HG02885 (cell line): Measurements from ENCODE around the gene APOBEC3C.
"Not testable (repeated sequence)": the region's sequence is repeated elsewhere in the genome, so short reads cannot be mapped to it uniquely, and the experiment has no call there.

Source experiments
- ATAC-seq: cut with Tn5 transposase; IDR thresholded peaks from one replicate; pipeline ENCODE4 v1.9.1; 2021; ENCODE audit warnings: mild to moderate bottlenecking; ENCODE audit not compliant: unreplicated experiment, poor library complexity

Gene APOBEC3C

GRCh38 chr22:38981992-38982927 lies 31.8 kb upstream of the APOBEC3C start, which contains the start of gene APOBEC3B:
Gene APOBEC3B, plus strand, starts transcription at chr22:38982347. Its CDS starts 107 bp downstream, at chr22:38982454.
- ATAC-seq, result peak; percentile 69

DNA sequence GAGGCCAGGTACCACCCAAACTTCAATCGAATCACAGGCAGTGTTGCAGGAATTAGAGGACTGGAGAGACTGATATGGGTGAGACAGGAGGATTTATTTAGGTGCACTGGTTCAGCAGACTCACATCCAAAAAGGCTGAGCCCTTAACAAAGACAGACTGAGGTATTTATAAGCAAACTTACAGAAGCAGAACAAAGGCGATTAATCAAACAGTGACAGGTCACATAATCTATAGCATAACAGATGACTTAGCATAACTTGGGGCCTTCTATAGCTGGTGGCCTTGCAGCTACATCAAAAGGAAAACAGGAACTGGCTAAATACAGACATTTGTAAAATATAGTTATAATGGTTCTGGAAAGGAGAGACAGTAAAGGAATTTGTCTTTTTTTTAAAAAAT lies 29.8 kb upstream of the APOBEC3C start:
- no peak for ATAC-seq

- ATAC-seq, result peak; percentile 60
These were observed 29.0 kb upstream of the APOBEC3C start for GRCh38 chr22:38984784-38985757.

GRCh38 chr22:38986629-38987028 lies 27.4 kb upstream of the APOBEC3C start:
- no peak for ATAC-seq

DNA sequence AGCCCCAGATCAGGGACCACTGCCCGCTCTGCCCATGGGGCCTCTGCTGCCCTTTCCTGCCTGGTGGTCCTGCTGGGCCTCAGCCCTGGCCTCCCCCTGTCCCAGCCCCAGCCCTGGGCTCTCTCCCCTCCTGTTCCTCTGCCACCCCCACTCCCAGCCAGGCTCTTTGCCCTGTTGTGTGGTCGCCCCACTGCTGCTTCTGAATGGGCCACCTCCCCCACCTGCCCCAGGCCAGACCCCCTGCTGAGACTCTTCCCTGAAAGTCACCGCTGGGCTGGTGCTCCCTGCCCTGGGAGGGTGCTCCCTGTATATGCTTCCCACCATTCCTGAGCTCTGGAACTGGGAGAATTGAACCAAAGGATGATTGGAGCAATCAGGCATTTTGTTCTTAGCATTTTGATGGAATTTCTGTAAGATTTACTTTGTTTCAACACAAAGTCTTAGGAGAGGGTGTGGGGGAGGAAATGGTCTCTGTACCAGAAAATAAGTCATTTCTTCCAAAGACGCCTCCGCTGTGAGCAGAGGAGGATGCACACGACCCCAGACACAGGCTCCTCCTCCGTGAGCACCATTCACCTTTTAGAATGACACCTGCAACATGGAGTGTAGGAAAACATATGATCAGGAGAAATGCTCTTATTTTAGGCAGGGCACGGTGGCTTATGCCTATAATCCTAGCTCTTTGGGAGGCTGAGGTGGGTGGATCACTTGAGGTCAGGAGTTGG lies 26.7 kb upstream of the APOBEC3C start:
- ATAC-seq, result no peak

GRCh38 chr22:38989466-38989865 lies 24.6 kb upstream of the APOBEC3C start:
- ATAC-seq, result no peak

DNA sequence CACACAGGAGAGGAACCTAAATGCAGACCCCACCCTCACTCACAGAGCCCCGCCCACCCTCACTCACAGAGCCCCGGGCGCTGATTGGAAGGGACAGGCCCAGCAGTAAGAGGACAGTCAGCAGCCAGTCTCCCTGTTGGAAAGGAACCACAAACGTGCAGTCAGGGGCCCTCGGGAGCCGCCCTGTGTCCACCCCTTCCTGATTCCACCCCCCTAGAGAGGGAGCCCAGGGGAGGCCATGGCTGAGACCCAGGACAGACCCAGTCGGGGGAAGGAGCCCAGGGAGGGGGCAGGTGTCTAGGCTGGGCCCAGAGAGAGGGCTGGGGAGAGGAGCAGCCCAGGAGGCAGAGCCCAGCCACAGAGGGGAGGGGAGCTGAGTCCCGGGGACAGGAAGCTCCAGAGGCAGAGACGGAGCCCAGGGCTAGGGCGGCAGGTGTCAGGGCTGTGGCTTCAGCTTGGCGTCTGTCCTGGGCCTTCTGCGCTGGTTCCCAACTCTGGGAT lies 21.1 kb upstream of the APOBEC3C start:
- not testable (repeated sequence) for ATAC-seq

DNA sequence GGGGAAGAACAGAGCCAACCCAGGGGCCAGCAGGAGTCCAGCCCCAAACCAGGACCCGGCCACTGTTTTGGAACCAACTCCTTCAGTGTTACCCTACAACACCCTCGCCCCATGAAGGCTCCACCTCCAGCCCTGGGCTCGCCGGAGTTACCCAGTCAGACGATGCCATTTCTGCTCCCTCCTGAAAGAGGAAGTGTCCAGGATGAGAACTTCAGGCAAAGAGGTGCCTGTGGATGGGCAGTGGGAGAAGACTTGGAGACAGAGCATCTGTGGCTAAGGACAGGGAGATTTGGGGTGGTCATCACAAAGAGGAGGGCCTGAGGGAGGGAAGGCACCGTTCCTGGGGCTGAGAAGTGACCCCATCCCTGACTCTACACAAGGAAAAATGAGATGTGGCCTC lies 18.0 kb upstream of the APOBEC3C start:
- no peak for ATAC-seq

GRCh38 chr22:38997518-38997917 lies 16.5 kb upstream of the APOBEC3C start:
- ATAC-seq, result no peak

GRCh38 chr22:39003165-39003638 lies 10.9 kb upstream of the APOBEC3C start:
- ATAC-seq, result peak; percentile 49

DNA sequence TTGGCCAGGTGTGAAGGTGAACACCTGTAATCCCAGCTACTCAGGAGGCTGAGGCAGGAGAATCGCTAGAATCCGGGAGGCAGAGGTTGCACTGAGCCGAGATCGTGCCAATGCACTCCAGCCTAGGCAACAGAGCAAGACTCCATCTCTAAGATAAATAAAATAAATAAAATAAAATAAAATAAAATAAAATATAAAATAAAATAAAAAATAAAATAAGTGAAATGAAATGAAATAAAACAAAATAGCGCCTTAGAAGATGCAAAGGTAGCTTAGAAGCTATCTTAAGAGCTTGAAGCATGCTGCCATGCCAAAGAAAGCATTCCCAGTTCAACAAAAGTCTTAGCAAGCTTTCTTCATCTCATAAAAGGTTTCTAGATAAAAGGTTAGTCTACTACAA lies 6.9 kb upstream of the APOBEC3C start:
- ATAC-seq, result no peak

DNA sequence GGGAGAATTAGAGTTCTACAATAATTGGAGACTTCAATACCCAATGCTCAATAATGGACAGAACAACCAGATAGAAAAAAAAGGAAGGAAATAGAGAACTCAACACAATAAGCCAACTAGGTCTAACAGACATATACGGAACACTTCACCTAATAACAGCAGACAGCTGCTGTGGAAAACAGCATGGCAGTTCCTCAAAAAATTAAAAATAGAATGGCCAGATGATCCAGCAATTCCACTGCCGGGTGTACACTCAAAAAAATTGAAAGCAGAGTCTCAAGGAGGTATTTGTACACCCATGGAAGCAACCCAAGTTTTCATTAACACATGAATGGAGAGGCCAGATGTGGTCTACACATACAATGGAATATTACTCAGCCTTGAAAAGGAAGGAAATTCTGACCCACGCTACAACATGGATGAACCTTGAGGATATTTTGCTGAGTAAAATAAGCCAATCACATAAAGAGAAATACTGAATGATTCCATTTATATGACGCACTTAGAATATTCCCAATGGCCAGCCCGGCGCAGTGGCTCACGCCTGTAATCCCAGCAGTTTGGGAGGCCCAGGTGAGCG lies 5.7 kb upstream of the APOBEC3C start:
- ATAC-seq, result not testable (repeated sequence)

DNA sequence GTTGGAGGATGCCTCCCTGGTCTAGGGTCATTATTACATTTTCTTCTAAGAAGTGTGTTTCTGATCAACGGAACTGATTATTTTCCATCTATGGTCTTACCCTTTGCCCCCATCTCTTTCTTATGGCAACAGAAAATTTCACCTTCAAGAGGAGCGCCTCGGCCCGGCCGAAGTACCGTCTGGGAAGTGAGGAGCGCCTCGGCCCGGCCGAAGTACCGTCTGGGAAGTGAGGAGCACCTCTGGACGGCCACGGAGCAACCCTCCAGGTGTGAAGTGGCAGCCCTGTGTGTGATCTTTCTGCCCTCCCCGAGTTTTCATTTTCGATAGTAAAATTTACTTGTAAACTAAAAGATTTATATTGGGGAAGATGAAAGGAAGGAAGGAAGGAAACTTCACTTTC lies 3.1 kb upstream of the APOBEC3C start:
- ATAC-seq, result no peak

- ATAC-seq, result no peak
These were observed 1.2 kb upstream of the APOBEC3C start for GRCh38 chr22:39012533-39013511.

DNA sequence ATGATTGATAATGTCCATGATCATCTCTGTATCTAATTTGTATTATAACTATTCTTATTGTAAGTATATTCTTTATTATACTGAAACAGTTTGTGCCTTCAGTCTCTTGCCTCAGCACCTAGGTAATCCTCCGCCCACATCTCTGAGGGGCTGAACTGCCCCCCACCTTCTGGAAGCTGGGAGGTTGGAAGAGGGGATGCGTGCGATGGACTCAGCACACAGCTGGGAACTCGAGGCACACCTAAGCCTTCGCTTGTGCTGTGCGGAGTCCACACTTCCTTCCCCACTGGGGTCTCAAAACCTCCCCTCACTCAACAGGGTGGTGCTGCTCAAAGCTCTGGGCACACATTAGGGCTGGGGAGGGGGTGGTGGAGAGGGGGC lies 506 bp upstream of the APOBEC3C start:
- not testable (repeated sequence) for ATAC-seq

GRCh38 chr22:39014723-39015121 lies 665 bp downstream of the APOBEC3C start:
- ATAC-seq, result not testable (repeated sequence)

DNA sequence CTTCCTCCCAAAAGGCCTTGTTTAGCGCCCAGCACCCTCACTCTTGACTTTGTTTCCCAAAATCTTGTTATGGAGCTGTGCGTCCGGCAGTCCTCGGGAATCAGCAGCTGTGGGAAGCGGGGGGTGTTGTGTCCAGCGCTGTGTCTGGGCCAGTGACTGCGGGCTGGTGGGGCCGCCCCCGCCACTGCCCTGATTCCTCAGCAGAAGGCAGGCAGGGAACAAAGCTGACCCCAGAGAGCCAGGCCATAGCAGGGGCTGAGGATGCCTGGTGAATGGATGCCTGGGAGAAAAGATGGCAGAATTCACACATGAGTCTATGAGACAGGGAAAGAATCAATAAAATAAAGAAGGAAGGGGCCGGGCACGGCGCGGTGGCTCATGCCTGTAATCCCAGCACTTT lies 2.5 kb downstream of the APOBEC3C start:
- ATAC-seq, result no peak

- no peak for ATAC-seq
These were observed 3.7 kb downstream of the APOBEC3C start for GRCh38 chr22:39017596-39018365.
